GM18870 (cell line): ENCODE measurements around the gene LZTR1.
A peak's percentile ranks its signal among the peaks of the same experiment; 100 is the strongest.

Experiments
- ATAC-seq: cut with Tn5 transposase; IDR thresholded peaks from one replicate; pipeline ENCODE4 v1.9.1; 2021; ENCODE audit warnings: moderate library complexity; ENCODE audit not compliant: unreplicated experiment

LZTR1 gene

GRCh38 chr22:21012446-21013407 lies 30.6 kb downstream of the LZTR1 start:
- no peak for ATAC-seq

DNA sequence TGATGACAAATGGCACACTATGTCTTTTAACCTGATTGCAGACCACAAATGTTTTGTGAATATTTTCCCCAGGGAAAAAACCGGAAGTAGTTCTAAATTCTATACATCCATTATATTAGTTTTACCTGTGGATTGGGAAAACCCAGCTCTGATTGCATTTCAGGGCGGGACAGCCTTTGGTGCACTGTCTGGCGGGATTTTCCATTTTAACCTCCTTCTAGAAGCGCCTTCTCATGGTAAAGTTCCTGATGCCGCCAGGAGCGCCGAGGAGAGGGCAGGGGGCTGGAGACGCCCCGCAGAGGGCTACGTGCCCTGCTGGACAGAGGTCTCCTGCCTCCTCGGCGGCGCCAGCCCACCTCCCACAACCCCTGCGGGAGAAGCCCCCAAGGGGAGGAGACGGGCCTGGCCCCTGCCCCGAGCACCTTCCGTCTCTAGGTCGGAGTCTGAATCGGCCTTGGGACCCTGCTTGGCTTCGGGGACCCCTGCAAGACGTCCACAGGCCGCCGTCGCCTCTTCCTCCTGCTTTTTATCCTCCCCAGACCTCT lies 31.6 kb downstream of the LZTR1 start:
- ATAC-seq: no peak

- ATAC-seq: peak; percentile 69
These were observed 32.2 kb downstream of the LZTR1 start for GRCh38 chr22:21014202-21014725.

- ATAC-seq: no peak
These were observed 32.8 kb downstream of the LZTR1 start, which contains the start of gene P2RX6 for GRCh38 chr22:21014726-21015465. Gene P2RX6, plus strand, starts transcription at chr22:21015165. Its CDS starts 10 bp downstream, at chr22:21015175.

DNA sequence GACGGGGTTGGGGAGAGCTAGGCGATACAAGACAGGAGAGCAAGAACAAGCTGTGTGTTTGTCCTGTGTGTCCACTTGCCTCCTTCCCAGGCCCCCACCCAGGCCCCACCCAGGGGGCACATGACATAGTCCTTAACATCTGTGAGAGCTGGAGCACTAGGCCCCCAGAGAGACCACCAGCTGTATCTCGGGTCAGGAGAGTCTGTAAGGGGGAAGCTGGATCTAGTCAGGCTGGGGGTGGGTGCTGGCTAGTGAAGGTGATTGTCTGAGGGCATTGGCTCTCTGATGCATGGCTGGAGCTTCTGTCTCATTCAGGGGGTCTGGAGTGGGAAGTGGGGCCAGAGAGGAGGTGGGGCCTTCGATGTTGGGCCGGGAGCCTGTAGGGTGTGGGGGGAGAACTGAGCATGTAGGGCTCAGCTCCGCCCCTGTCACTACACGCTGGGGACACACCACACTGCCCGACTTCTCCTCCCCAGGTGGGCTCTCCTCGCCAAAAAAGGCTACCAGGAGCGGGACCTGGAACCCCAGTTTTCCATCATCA lies 33.4 kb downstream of the LZTR1 start:
- no peak for ATAC-seq

DNA sequence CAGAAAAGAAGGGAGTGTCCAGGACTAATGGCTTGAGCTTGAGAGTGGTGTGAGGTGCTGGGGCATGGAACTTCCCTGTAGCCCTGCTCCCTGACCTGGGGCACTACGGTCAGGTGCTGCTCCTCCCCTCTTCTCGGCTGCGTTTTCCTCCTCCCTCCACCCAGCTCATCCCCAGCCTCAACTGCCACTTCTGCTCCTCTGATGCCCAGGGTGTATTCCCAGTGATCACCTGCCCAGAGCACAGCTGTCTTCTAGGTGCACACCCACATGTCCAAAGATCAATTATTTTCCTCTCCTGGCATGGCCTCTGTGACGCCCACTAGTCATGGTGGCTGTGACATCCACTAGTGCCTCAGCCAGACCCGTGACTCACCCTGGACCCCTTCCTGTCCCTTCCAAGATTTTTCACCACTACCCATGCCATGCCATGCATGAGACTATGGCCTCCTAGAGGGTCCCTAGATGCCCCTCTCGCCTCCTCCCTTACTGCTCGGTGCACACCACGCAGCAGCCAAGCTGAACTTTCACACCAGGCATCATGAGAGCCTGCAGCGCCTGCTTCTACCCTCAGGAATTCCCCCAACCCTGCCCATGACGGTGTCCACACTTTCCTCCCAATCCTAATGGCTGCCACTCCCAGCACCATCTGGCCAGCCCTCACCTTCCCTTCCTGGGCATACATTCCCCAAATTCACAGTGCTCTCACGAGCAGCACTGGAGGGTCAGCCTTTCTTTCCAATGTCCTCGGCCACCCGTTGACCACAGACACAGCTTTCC lies 34.7 kb downstream of the LZTR1 start:
- no peak for ATAC-seq

- ATAC-seq: no peak
These were observed 36.2 kb downstream of the LZTR1 start for GRCh38 chr22:21018314-21018713.

DNA sequence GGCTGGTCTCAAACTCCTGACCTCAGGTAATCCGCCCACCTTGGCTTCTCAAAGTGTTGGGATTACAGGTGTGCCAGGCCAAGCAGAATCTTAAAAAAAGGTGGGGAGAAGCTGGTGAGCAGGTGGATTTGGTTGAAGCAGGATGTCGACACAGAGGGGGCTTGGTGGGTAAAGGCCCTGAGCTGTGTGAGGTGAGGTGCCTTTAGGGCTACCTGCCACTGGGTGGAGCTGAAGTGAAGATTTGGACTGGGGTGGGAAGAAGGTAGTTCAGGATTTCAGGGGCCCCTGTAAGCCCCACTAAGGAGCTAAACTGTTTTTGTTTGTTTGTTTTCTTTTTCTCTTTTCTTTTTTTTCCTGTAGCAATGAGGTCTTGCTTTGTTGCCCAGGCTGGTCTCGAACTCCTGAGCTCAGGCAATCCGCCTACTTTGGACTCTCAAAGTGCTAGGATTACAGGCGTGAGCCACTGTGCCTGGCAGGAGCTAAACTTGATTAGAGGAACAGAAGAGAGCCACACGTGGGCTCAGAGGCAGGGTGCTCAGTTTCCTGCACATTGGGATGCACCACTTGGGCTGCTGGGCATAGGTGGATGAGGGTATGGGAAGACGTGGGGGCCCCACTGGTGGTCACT lies 38.8 kb downstream of the LZTR1 start:
- no peak for ATAC-seq

DNA sequence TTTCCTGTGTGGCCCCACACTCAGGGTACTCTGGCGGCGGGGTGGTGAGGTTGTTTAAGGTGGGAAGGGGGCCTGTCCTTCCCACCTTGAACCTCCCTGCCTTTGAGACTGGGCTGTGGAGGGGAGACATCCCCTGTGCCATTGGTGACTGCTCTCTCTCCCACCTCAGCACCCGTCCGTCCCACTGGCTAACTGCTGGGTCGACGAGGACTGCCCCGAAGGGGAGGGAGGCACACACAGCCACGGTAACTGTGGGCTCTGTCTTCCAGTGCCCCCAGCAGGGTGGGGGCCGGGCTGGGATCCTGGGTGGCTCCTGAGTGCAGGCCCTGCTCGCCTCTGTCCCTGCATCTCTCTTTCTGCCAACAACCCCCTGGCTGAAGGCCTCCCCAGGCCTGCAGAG lies 40.4 kb downstream of the LZTR1 start:
- ATAC-seq: no peak

GRCh38 chr22:21022955-21023614 lies 41.0 kb downstream of the LZTR1 start:
- ATAC-seq: no peak

- no peak for ATAC-seq
These were observed 43.2 kb downstream of the LZTR1 start for GRCh38 chr22:21025266-21025665.

- no peak for ATAC-seq
These were observed 44.0 kb downstream of the LZTR1 start for GRCh38 chr22:21025763-21026755.

- ATAC-seq: no peak
These were observed 44.9 kb downstream of the LZTR1 start for GRCh38 chr22:21026783-21027692.

- no peak for ATAC-seq
These were observed 46.5 kb downstream of the LZTR1 start for GRCh38 chr22:21028277-21029251.

DNA sequence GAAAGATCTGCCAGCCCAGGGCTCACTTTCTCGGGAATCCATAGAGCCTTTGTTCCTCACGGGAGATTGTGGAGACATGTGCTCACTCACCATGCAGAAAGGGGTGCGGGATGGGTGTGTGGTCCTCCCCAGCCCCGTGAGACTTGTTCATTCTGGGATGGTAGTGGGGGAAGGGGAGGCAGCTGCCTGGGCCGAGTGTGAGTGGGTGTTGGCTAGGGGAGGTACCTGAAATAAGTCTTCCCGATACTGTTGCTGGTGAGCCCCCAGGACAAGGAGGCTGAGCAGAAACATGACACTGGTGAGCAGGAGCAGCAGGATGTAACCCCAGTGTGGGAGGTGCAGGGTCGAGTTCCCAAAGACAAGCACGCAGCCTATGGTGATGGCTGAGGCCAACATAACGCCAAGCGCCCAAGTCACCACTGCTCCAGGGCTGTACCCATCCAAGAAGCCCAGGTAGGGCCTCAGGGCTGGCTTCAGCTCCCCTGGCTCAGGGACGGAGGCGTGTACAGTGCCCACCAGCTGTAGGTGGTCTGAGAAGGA lies 47.5 kb downstream of the LZTR1 start:
- ATAC-seq: no peak

- no peak for ATAC-seq
These were observed 47.9 kb downstream of the LZTR1 start for GRCh38 chr22:21030032-21030431.
